IMR-90 (cell line): ENCODE data around the gene INPP5F. TPM values are rescaled to one million over a fixed set of nuclear protein-coding genes. Genes with fewer than 3 reads are reported as not detected.
"Not testable (repeated sequence)": the region's sequence is repeated elsewhere in the genome, so short reads cannot be mapped to it uniquely, and the experiment has no call there.

ENCODE experiments used
- ATAC-seq: fragments of 200-7000 bp; cut with Tn5 transposase; 2 replicates; pipeline ENCODE4 v1.9.1; 2020; ENCODE audit warnings: low read depth, mild to moderate bottlenecking, moderate library complexity
- BruUV-seq: library from RNA; stranded (reverse); fragments of 400-500 nt; replicated peaks from 2 replicates; lab custom pipeline; 2021; lab: Mats Ljungman, UMichigan
- CTCF ChIA-PET: fragments of 300-600 bp; formaldehyde crosslinking; extraction: SDS; loops from one replicate; lab custom pipeline; 2021; ENCODE audit warnings: antibody characterized with exemption; lab: Yijun Ruan, JAX
- POLR2A ChIA-PET: fragments of 300-600 bp; sonication (Branson Sonifier 250); formaldehyde crosslinking; loops from one replicate; lab custom pipeline; 2022; ENCODE audit warnings: antibody characterized with exemption; ENCODE audit not compliant: unreplicated experiment; lab: Charles Lee
- DNase-seq: peaks from one replicate; pipeline ENCODE4 v3.0.0; 2013
- H2AFZ ChIP-seq: replicated peaks from 2 replicates; pipeline ENCODE3; 2013; ENCODE audit warnings: low read length, mild to moderate bottlenecking; ENCODE audit not compliant: poor library complexity
- H2AK5ac ChIP-seq: 2 replicates; pipeline ENCODE4 v1.6.1; 2013; ENCODE audit warnings: low read depth, low read length, inconsistent platforms
- H2AK9ac ChIP-seq: replicated peaks from 2 replicates; pipeline ENCODE3; 2013; ENCODE audit warnings: mild to moderate bottlenecking, low read depth, low read length, moderate library complexity; ENCODE audit not compliant: poor library complexity
- H2BK120ac ChIP-seq: 2 replicates; pipeline ENCODE4 v1.6.1; 2013; ENCODE audit warnings: low read depth, low read length, inconsistent platforms
- H2BK15ac ChIP-seq: 3 replicates; pipeline ENCODE4 v1.6.1; 2013; ENCODE audit warnings: low read depth, low read length, inconsistent platforms
- H2BK20ac ChIP-seq: 2 replicates; pipeline ENCODE4 v1.6.1; 2013; ENCODE audit warnings: low read depth, mild to moderate bottlenecking, inconsistent platforms, low read length, moderate library complexity
- H2BK5ac ChIP-seq: 2 replicates; pipeline ENCODE4 v1.6.1; 2013; ENCODE audit warnings: mild to moderate bottlenecking, low read depth, low read length, inconsistent platforms; ENCODE audit not compliant: poor library complexity, severe bottlenecking
- H3K14ac ChIP-seq: replicated peaks from 2 replicates; pipeline ENCODE4 v1.6.1; 2013; ENCODE audit warnings: low read depth, low read length, inconsistent platforms
- H3K18ac ChIP-seq: 2 replicates; pipeline ENCODE4 v1.6.1; 2013; ENCODE audit warnings: low read depth, low read length, control low read depth
- H3K23ac ChIP-seq: 2 replicates; pipeline ENCODE4 v1.6.1; 2013; ENCODE audit warnings: low read depth, low read length, inconsistent platforms
- H3K27ac ChIP-seq: 2 replicates; pipeline ENCODE4 v1.5.1; 2013; ENCODE audit warnings: mild to moderate bottlenecking, control low read depth, low read length; ENCODE audit not compliant: insufficient read depth
- H3K27me3 ChIP-seq: 2 replicates; pipeline ENCODE4 v1.6.1; 2013; ENCODE audit warnings: low read length; ENCODE audit not compliant: control insufficient read depth, insufficient read depth
- H3K36me3 ChIP-seq: 2 replicates; pipeline ENCODE4 v1.6.1; 2013; ENCODE audit warnings: low read length, mixed read lengths; ENCODE audit not compliant: control insufficient read depth, insufficient read depth
- H3K4ac ChIP-seq: 2 replicates; pipeline ENCODE4 v1.6.1; 2013; ENCODE audit warnings: low read depth, low read length, inconsistent platforms
- H3K4me1 ChIP-seq: 2 replicates; pipeline ENCODE4 v1.6.1; 2013; ENCODE audit warnings: low read length, mixed read lengths; ENCODE audit not compliant: control insufficient read depth, insufficient read depth
- H3K4me2 ChIP-seq: 2 replicates; pipeline ENCODE4 v1.6.1; 2013; ENCODE audit warnings: low read depth, mild to moderate bottlenecking, control low read depth, low read length, moderate library complexity
- H3K4me3 ChIP-seq: 2 replicates; pipeline ENCODE4 v1.5.1; 2013; ENCODE audit warnings: low read depth, mild to moderate bottlenecking, control low read depth, low read length, moderate library complexity; ENCODE audit not compliant: insufficient read depth
- H3K56ac ChIP-seq: 2 replicates; pipeline ENCODE4 v1.6.1; 2013; ENCODE audit warnings: low read length, inconsistent platforms; ENCODE audit not compliant: insufficient read depth; ENCODE audit errors: extremely low read depth
- H3K79me1 ChIP-seq, 2 experiments: 2 replicates each; pipeline ENCODE4 v1.6.1; 2013; ENCODE audit warnings: low read length in 2 of 2, inconsistent platforms in 1 of 2, low read depth in 1 of 2
- H3K9ac ChIP-seq: 2 replicates; pipeline ENCODE4 v1.6.1; 2013; ENCODE audit warnings: low read depth, low read length, control low read depth
- H3K9me1 ChIP-seq: 2 replicates; pipeline ENCODE4 v1.6.1; 2013; ENCODE audit warnings: low read length, inconsistent platforms; ENCODE audit not compliant: insufficient read depth
- H3K9me3 ChIP-seq: 2 replicates; pipeline ENCODE4 v1.6.1; 2013; ENCODE audit warnings: low read length; ENCODE audit not compliant: control insufficient read depth, insufficient read depth
- H4K20me1 ChIP-seq: 2 replicates; pipeline ENCODE4 v1.6.1; 2013; ENCODE audit warnings: low read length, inconsistent platforms; ENCODE audit not compliant: insufficient read depth
- H4K5ac ChIP-seq: 2 replicates; pipeline ENCODE4 v1.6.1; 2013; ENCODE audit warnings: mild to moderate bottlenecking, low read depth, low read length, control low read depth
- H4K8ac ChIP-seq, 2 experiments: 2 replicates each; pipeline ENCODE4 v1.6.1; 2013; ENCODE audit warnings: low read depth in 2 of 2, low read length in 2 of 2, control low read depth in 1 of 2, inconsistent platforms in 1 of 2
- H4K91ac ChIP-seq: 2 replicates; pipeline ENCODE4 v1.6.1; 2013; ENCODE audit warnings: low read depth, low read length, inconsistent platforms; ENCODE audit not compliant: insufficient read depth
- WGBS, 2 experiments: methylation state at CpG; one replicate each; pipeline versions ENCODE4 v1.1.5 to v1.1.7; 2013; ENCODE audit warnings: missing lambda C conversion rate in 2 of 2; ENCODE audit not compliant: insufficient read length in 1 of 2; ENCODE audit errors: extremely low coverage in 2 of 2; 5-methylcytosine and 5-hydroxymethylcytosine counted together
- dilution Hi-C: fragments of 300-500 bp; cut with HindIII; formaldehyde crosslinking; loops from one replicate; pipeline ENCODE4 v1.14.3; 2018; ENCODE audit warnings: low sequenced_read_pairs; ENCODE audit not compliant: unreplicated experiment
- in situ Hi-C: fragments of 300-500 bp; cut with MboI; formaldehyde crosslinking; loops from 3 replicates; pipeline ENCODE4 v1.14.3; 2019; ENCODE audit warnings: low sequenced_read_pairs, inconsistent platforms, mixed read lengths
- intact Hi-C: fragments of 100-400 bp; cut with micrococcal nuclease; formaldehyde crosslinking; loops from 2 replicates; pipeline ENCODE4 v1.10.0; 2022
- polyA plus RNA-seq, 3 experiments: library from polyadenylated mRNA; depleted of rRNA; stranded (reverse); fragments of >200 nt; gene quantifications; 2 replicates each; pipeline ENCODE4 v1.2.3, GENCODE V29; 2012; ENCODE audit warnings: low replicate concordance in 1 of 3
- total RNA-seq: library from RNA; depleted of rRNA; stranded (reverse); fragments of >200 nt; gene quantifications from 2 replicates; pipeline ENCODE4 v1.2.3, GENCODE V29; 2012

Gene INPP5F
- total and polyA plus RNA-seq, 2 of the 4 experiments (the other 2 are of a cell fraction): 19.0 to 29.6 TPM

GRCh38 chr10:119869398-119869797 lies 143.5 kb downstream of the INPP5F start:
- H2BK15ac ChIP-seq, H3K27ac ChIP-seq, H3K36me3 ChIP-seq, H2BK5ac ChIP-seq, H4K5ac ChIP-seq, DNase-seq, dilution Hi-C loops, H2BK120ac ChIP-seq, ATAC-seq, H4K8ac ChIP-seq, H2AK9ac ChIP-seq, H3K23ac ChIP-seq, H3K4ac ChIP-seq, H2AK5ac ChIP-seq, H3K56ac ChIP-seq, H4K91ac ChIP-seq, H3K4me2 ChIP-seq, H3K4me3 ChIP-seq, H3K9ac ChIP-seq, H3K9me3 ChIP-seq, H3K18ac ChIP-seq, POLR2A ChIA-PET, H3K14ac ChIP-seq, H2BK20ac ChIP-seq, H3K4me1 ChIP-seq, H3K9me1 ChIP-seq, H2AFZ ChIP-seq, BruUV-seq, H3K27me3 ChIP-seq, intact Hi-C loops: not testable (repeated sequence)
- no CpG with 5 or more reads among the region's 4 CpGs for WGBS, 2 experiments
- CTCF ChIA-PET: interaction anchor here (1.0 kb wide), 1 partner anchor 10 kb away, joined by 4 read pairs; no protein-coding TSS in a partner anchor
- Histone ChIP-seq H4K20me1 (peaks cover 66% of the 10 kb centered on the region), H3K79me1 (peaks cover 6 to 26% of the 10 kb centered on the region in 2 experiments; a peak in 3 of 4 replicates)
- in situ Hi-C loops: loop anchor here (25.0 kb wide), 1 partner anchor 682 kb away; the partner anchor contains the start of gene PRDX3
